MCF 10A (cell line): ENCODE data around the gene LMTK3. TPM values are rescaled to one million over a fixed set of nuclear protein-coding genes. Genes with fewer than 3 reads are reported as not detected.

Experiments used
- BruUV-seq: library from RNA; stranded (reverse); fragments of 400-500 nt; replicated peaks from 2 replicates; lab custom pipeline; 2021; lab: Mats Ljungman, UMichigan
- CTCF ChIA-PET: fragments of 300-600 bp; sonication (Branson Sonifier 250); formaldehyde crosslinking; extraction: SDS; loops from one replicate; lab custom pipeline; 2021; ENCODE audit warnings: antibody characterized with exemption, inconsistent platforms; lab: Yijun Ruan, JAX
- POLR2A ChIA-PET: fragments of 300-600, 350-650 bp; sonication (Branson Sonifier 250); formaldehyde crosslinking; extraction: SDS; loops from one replicate; lab custom pipeline; 2020; ENCODE audit warnings: antibody characterized with exemption, inconsistent platforms; lab: Yijun Ruan, JAX
- DNase-seq: peaks from one replicate; pipeline ENCODE4 v3.0.0-alpha.2; 2018; ENCODE audit not compliant: unreplicated experiment
- H3K27ac Mint-ChIP-seq: one replicate; pipeline ENCODE4 v1.8.0; 2022; ENCODE audit warnings: mild to moderate bottlenecking, low read depth, mixed read lengths; ENCODE audit not compliant: unreplicated experiment
- H3K27me3 Mint-ChIP-seq: one replicate; pipeline ENCODE4 v1.8.0; 2022; ENCODE audit warnings: mixed read lengths; ENCODE audit not compliant: insufficient read depth, unreplicated experiment
- H3K36me3 Mint-ChIP-seq: one replicate; pipeline ENCODE4 v1.8.0; 2022; ENCODE audit warnings: mild to moderate bottlenecking, moderate library complexity, mixed read lengths; ENCODE audit not compliant: insufficient read depth, unreplicated experiment
- H3K4me1 Mint-ChIP-seq: one replicate; pipeline ENCODE4 v1.8.0; 2022; ENCODE audit warnings: mixed read lengths; ENCODE audit not compliant: insufficient read depth, unreplicated experiment
- H3K4me3 Mint-ChIP-seq: one replicate; pipeline ENCODE4 v1.8.0; 2022; ENCODE audit warnings: mild to moderate bottlenecking, moderate library complexity, mixed read lengths; ENCODE audit not compliant: unreplicated experiment
- H3K9me3 Mint-ChIP-seq: one replicate; pipeline ENCODE4 v1.8.0; 2022; ENCODE audit warnings: mixed read lengths; ENCODE audit not compliant: unreplicated experiment
- intact Hi-C: fragments of 100-400 bp; cut with micrococcal nuclease; formaldehyde crosslinking; loops from 2 replicates; pipeline ENCODE4 v1.14.1; 2022
- total RNA-seq: library from RNA; stranded (reverse); gene quantifications from 2 replicates; pipeline ENCODE4 v1.2.3, GENCODE V29; 2022
- TF ChIP-seq, protein P1 (sequence below): fragments of 200-600 bp; IDR thresholded peaks from one replicate; pipeline ENCODE4 v1.8.0; 2022; ENCODE audit warnings: antibody characterized with exemption, mild to moderate bottlenecking; ENCODE audit not compliant: unreplicated experiment

The LMTK3 gene
- total RNA-seq, 1 experiment from 2014 or later: 0.37 TPM

DNA sequence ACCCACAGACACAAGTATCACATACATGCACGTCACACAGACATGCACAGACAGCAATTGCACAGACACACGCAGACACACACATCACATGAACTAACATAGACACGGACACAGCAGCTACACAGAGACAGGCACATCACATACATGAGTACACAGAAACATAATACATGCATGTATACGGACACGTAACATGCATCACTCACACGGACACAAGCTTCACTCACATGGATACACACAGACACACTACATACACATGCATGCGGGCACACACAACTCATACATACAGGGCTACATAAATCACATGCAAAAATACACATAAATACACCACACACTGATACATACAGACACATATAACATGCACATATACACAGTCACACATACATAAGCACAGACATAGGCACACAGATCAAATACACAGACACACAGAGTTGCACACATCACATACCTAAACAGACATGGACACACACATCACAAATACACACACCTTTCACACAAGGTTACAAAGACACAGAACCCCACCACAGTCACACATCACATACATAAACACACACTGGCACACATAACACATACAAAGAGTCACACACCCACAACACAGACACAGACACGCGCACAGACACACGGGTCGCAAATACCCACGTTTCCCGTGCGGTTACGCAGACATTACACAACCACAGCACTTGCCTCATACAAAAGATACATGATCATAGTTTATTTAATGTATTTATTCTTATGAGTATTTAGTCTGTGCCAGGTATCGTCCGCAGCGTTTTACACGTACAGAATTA, 1.1 kb upstream of the LMTK3 start:
- CTCF ChIA-PET: interaction anchor here (2.4 kb wide), 1 partner anchor 71 kb away, joined by 11 read pairs; no protein-coding TSS in a partner anchor
- Mint-ChIP-seq H3K4me1 (no peaks in the 10 kb centered on the region), H3K27me3 (no peaks in the 10 kb centered on the region), H3K27ac (no peak overlapping the region), H3K36me3 (peaks cover 7% of the 10 kb centered on the region), H3K9me3 (no peaks in the 10 kb centered on the region), H3K4me3 (no peak overlapping the region)
- POLR2A ChIA-PET: interaction anchor here (0.7 kb wide), 1 partner anchor 126 kb away, joined by 3 read pairs; no protein-coding TSS in a partner anchor
- intact Hi-C loops: no loop called here
- TF ChIP-seq, protein P1, sequence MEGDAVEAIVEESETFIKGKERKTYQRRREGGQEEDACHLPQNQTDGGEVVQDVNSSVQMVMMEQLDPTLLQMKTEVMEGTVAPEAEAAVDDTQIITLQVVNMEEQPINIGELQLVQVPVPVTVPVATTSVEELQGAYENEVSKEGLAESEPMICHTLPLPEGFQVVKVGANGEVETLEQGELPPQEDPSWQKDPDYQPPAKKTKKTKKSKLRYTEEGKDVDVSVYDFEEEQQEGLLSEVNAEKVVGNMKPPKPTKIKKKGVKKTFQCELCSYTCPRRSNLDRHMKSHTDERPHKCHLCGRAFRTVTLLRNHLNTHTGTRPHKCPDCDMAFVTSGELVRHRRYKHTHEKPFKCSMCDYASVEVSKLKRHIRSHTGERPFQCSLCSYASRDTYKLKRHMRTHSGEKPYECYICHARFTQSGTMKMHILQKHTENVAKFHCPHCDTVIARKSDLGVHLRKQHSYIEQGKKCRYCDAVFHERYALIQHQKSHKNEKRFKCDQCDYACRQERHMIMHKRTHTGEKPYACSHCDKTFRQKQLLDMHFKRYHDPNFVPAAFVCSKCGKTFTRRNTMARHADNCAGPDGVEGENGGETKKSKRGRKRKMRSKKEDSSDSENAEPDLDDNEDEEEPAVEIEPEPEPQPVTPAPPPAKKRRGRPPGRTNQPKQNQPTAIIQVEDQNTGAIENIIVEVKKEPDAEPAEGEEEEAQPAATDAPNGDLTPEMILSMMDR: no peak
- no TSS peak for BruUV-seq
- DNase-seq: no peak

DNA sequence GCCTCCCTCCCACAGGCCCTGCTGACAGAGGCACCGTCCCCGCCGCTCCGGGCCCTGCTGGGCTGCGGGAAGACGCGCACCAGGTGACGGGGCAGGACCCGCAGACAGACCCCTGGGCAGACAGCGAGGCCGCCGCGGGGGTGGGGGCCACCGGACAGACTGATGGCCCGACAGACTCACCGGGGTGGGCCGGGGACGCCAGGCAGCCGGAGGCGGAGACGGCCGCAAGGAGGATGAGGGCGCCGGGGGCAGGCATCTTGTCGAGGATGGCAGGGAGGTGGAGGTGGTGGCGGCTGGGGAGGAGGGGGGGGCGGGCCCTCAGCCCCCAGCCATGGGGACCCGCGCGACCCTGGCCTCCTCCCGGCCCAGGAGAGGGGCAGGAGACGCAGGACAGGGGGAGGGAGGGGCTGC, 309 bp downstream of the LMTK3 start:
- POLR2A ChIA-PET: interaction anchor here (0.7 kb wide), 1 partner anchor 70 kb away, joined by 3 read pairs; no protein-coding TSS in a partner anchor
- BruUV-seq: no TSS peak

DNA sequence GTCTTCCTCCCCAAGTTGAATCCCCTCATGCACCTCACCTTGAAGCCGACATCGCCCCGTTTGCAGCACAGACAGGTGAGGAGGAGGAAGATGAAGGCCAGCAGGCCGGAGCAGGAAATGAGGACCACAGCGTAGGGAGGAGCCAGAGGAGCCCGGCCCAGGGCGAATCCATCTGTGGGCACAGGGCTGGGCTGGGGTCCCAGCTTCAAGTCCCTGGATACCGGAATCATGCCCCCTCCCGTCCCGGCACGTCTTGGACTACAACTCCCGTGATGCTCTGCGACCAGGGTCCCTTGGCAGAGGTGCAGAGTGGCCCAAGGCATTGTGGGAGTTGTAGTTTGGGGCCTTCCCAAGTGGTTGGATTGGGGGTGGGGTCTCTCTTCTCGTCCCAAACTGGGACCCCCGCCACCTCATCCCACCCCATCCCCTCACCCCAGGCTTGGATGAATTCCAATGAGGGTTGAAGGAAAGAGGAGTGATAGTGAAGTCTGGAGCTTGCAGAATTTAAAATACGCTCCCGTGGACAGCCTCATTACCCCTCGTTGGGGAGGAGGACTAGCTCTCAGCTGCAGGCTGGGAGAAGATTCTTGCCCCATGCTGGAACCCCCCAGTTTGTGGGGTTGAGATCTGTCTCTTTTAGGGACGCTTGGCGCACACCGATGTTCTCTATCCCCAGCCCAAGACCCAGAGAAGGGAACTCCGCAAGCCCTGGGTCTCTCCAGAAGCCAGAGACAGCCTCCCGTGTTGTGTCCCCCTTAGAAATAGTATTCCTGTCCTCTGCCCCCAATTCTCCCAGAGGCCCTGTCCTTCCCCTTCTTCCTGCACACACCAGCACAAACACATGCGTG, 990 bp downstream of the LMTK3 start:
- Mint-ChIP-seq H3K4me1 (no peaks in the 10 kb centered on the region), H3K27me3 (no peaks in the 10 kb centered on the region), H3K27ac (no peak overlapping the region), H3K4me3 (no peak overlapping the region), H3K9me3 (no peaks in the 10 kb centered on the region), H3K36me3 (no peaks in the 10 kb centered on the region)
- intact Hi-C loops: no loop called here
- ChIA-PET CTCF (interaction anchor here (1.0 kb wide), 1 partner anchor 14 kb away, joined by 3 read pairs; no protein-coding TSS in a partner anchor), POLR2A (interaction anchor here (0.7 kb wide), 1 partner anchor 69 kb away, joined by 3 read pairs; no protein-coding TSS in a partner anchor)
- TF ChIP-seq, protein P1: no peak
- no TSS peak for BruUV-seq
- peak; percentile 58 for DNase-seq

More for the DNA sequence above, 309 bp downstream of the LMTK3 start:
- CTCF ChIA-PET: no interaction called here
- no peaks in the 10 kb centered on the region for H3K36me3 Mint-ChIP-seq
- no peaks in the 10 kb centered on the region for H3K4me1 Mint-ChIP-seq
- no peaks in the 10 kb centered on the region for H3K9me3 Mint-ChIP-seq
- intact Hi-C loops: no loop called here
- H3K27ac Mint-ChIP-seq: no peak overlapping the region
- no peak overlapping the region for H3K4me3 Mint-ChIP-seq
- H3K27me3 Mint-ChIP-seq: no peaks in the 10 kb centered on the region
- no peak for DNase-seq
- TF ChIP-seq, protein P1: no peak
